Keratinocyte (primary cell): ENCODE measurements around the gene DAP3. TPM values are rescaled to one million over a fixed set of nuclear protein-coding genes. Genes with fewer than 3 reads are reported as not detected.
"Not testable (repeated sequence)": the region's sequence is repeated elsewhere in the genome, so short reads cannot be mapped to it uniquely, and the experiment has no call there.

ENCODE experiments used
- DNase-seq: peaks from one replicate; pipeline ENCODE4 v3.0.0-alpha.2; 2011; ENCODE audit warnings: low read depth, missing footprints, low spot score
- FAIRE-seq: peaks from 2 replicates; lab custom pipeline; 2011; peaks lifted over from hg19 to GRCh38; lab: Jason Lieb, UNC
- H2AFZ ChIP-seq: 2 replicates; pipeline ENCODE4 v1.6.0; 2012; ENCODE audit warnings: low read length, control low read depth, inconsistent platforms; ENCODE audit not compliant: control insufficient read depth
- H3K27ac ChIP-seq: 2 replicates; pipeline ENCODE4 v1.5.1; 2011; ENCODE audit warnings: low read length; ENCODE audit not compliant: control insufficient read depth, insufficient read depth
- H3K27me3 ChIP-seq: 3 replicates; pipeline ENCODE4 v1.6.0; 2011; ENCODE audit warnings: low read length; ENCODE audit not compliant: control insufficient read depth, insufficient read depth; ENCODE audit errors: extremely low read depth
- H3K36me3 ChIP-seq, 2 experiments: 2 replicates in 1 of 2; 3 replicates in 1 of 2; pipeline ENCODE4 v1.5.1; 2011; ENCODE audit warnings: low read length in 2 of 2, mild to moderate bottlenecking in 1 of 2; ENCODE audit not compliant: control insufficient read depth in 2 of 2, insufficient read depth in 2 of 2; ENCODE audit errors: extremely low read depth in 1 of 2
- H3K4me1 ChIP-seq: 3 replicates; pipeline ENCODE4 v1.5.1; 2011; ENCODE audit warnings: low read length; ENCODE audit not compliant: control insufficient read depth, insufficient read depth; ENCODE audit errors: extremely low read depth
- H3K4me2 ChIP-seq: 3 replicates; pipeline ENCODE4 v1.6.0; 2011; ENCODE audit warnings: low read depth, low read length; ENCODE audit not compliant: control insufficient read depth, insufficient read depth; ENCODE audit errors: extremely low read depth
- H3K4me3 ChIP-seq, 3 experiments: fragments of 200-600 bp in 1 of 3; sonication (generic) in 1 of 3; 2 replicates in 2 of 3; 3 replicates in 1 of 3; pipeline ENCODE4 v1.5.1; 2011 to 2016; ENCODE audit warnings: low read length in 3 of 3, mild to moderate bottlenecking in 3 of 3, control low read depth in 2 of 3, inconsistent platforms in 1 of 3, low read depth in 1 of 3, mixed read lengths in 1 of 3, mixed run types in 1 of 3, moderate library complexity in 1 of 3; ENCODE audit not compliant: control insufficient read depth in 2 of 3, insufficient read depth in 2 of 3; ENCODE audit errors: extremely low read depth in 1 of 3
- H3K79me2 ChIP-seq: 2 replicates; pipeline ENCODE4 v1.6.0; 2012; ENCODE audit warnings: low read length; ENCODE audit not compliant: control insufficient read depth, insufficient read depth
- H3K9ac ChIP-seq: 3 replicates; pipeline ENCODE4 v1.6.0; 2011; ENCODE audit warnings: low read length; ENCODE audit not compliant: control insufficient read depth, insufficient read depth; ENCODE audit errors: extremely low read depth
- H3K9me1 ChIP-seq: 3 replicates; pipeline ENCODE4 v1.6.0; 2011; ENCODE audit warnings: low read length; ENCODE audit not compliant: control insufficient read depth, insufficient read depth; ENCODE audit errors: extremely low read depth
- H3K9me3 ChIP-seq: 2 replicates; pipeline ENCODE4 v1.5.1; 2012; ENCODE audit warnings: low read depth, low read length; ENCODE audit not compliant: control insufficient read depth
- H4K20me1 ChIP-seq: 3 replicates; pipeline ENCODE4 v1.6.0; 2011; ENCODE audit warnings: low read length; ENCODE audit not compliant: control insufficient read depth, insufficient read depth; ENCODE audit errors: extremely low read depth
- CTCF ChIP-seq, 3 experiments: IDR thresholded peaks in 1 of 3; conservative IDR thresholded peaks in 1 of 3; optimal IDR thresholded peaks in 1 of 3; 2 replicates in 2 of 3; 3 replicates in 1 of 3; pipeline versions ENCODE3 to v1.5.1; 2011; ENCODE audit warnings: low read length in 3 of 3, mild to moderate bottlenecking in 3 of 3, moderate library complexity in 2 of 3, control low read depth in 1 of 3, inconsistent platforms in 1 of 3; ENCODE audit not compliant: insufficient read depth in 2 of 3; ENCODE audit errors: extremely low read depth in 1 of 3
- EZH2 ChIP-seq: IDR thresholded peaks from one replicate; pipeline ENCODE4 v1.6.1; 2012; ENCODE audit warnings: inconsistent platforms, mild to moderate bottlenecking, low read length, moderate library complexity
- dilution Hi-C: fragments of 300-500 bp; cut with MboI; formaldehyde crosslinking; loops from one replicate; pipeline ENCODE4 v1.7.0; 2020; ENCODE audit warnings: low sequenced_read_pairs; ENCODE audit not compliant: extremely low pct_ligation_motif_present
- polyA minus RNA-seq, 3 experiments: library from RNA; depleted of rRNA, polyadenylated mRNA; stranded (reverse); fragments of >200 nt; gene quantifications; 1 replicate in 1 of 3; 2 replicates in 1 of 3; 3 replicates in 1 of 3; pipeline ENCODE4 v1.2.3, GENCODE V29; 2011
- polyA plus RNA-seq, 5 experiments: library from polyadenylated mRNA; depleted of rRNA in 3 of 5; stranded (reverse) in 3 of 5; stranded (forward) in 1 of 5; unstranded in 1 of 5; fragments of >200 nt; gene quantifications; 1 replicate in 1 of 5; 2 replicates in 3 of 5; 3 replicates in 1 of 5; pipeline versions ENCODE4 v1.2.1 to v1.2.3, GENCODE V29; 2011 to 2012; ENCODE audit warnings: missing spikeins in 2 of 5, low read depth in 1 of 5, low replicate concordance in 1 of 5

The DAP3 gene
- polyA plus RNA-seq (160 to 210 TPM (median 203 TPM) in 3 replicates), polyA minus RNA-seq (81.6 to 167 TPM (median 162 TPM) in 3 replicates)
- polyA plus RNA-seq (2011; ENCODE audit: low read depth) = 113 TPM
- 114 and 158 TPM in 2 replicates for polyA plus RNA-seq (2011; cell fraction: cytosol; rRNA removed)
- 195 and 227 TPM in 2 replicates for polyA plus RNA-seq (2011; cell fraction: nucleus; rRNA removed)
- polyA plus RNA-seq (2012; ENCODE audit: low replicate concordance) = 107 and 153 TPM in 2 replicates
- 102 TPM for polyA minus RNA-seq (2011; cell fraction: cytosol; rRNA and poly(A)+ RNA removed)
- polyA minus RNA-seq (2011; cell fraction: nucleus; rRNA and poly(A)+ RNA removed) = 80.3 and 122 TPM in 2 replicates

GRCh38 chr1:155689081-155689607, at the start of gene DAP3:
TSS of gene DAP3 (plus strand) at chr1:155689091. CDS start at chr1:155709780, 20,689 bp downstream.
- H3K27me3 ChIP-seq, dilution Hi-C loops, FAIRE-seq: not testable (repeated sequence)

GRCh38 chr1:155640367-155640766, 48.5 kb upstream of the DAP3 start:
- H3K27ac ChIP-seq = no peak overlapping the region
- FAIRE-seq (no peak), DNase-seq (no peak)
- TF ChIP-seq CTCF (optimal IDR thresholded peaks at IDR 0.05 in 1 of 3, IDR thresholded peaks at IDR 0.05 in 1 of 3, conservative IDR thresholded peaks at IDR 0.05 in 1 of 3; ENCODE audit: extremely low read depth in 1 of 3, insufficient read depth in 2 of 3, low read length in 3 of 3) = no peak
- no peak for TF ChIP-seq EZH2
- H3K4me3 ChIP-seq = no peak overlapping the region
- H2AFZ ChIP-seq = no peak overlapping the region
- H4K20me1 ChIP-seq = no peaks in the 10 kb centered on the region
- dilution Hi-C loops = no loop called here
- H3K79me2 ChIP-seq = peaks cover 2% of the 10 kb centered on the region
- peaks cover 11% of the 10 kb centered on the region for H3K4me1 ChIP-seq
- H3K36me3 ChIP-seq = peaks cover 6 to 14% of the 10 kb centered on the region in 2 experiments
- H3K27me3 ChIP-seq = no peaks in the 10 kb centered on the region
- no peaks in the 10 kb centered on the region for H3K9me1 ChIP-seq
- no peak overlapping the region for H3K4me2 ChIP-seq
- no peak overlapping the region for H3K9ac ChIP-seq
- H3K9me3 ChIP-seq = peaks cover 5% of the 10 kb centered on the region

More at GRCh38 chr1:155689081-155689607, at the start of gene DAP3:
- H3K9me3 ChIP-seq, DNase-seq, H4K20me1 ChIP-seq, H3K36me3 ChIP-seq, H3K9me1 ChIP-seq: not testable (repeated sequence)
- Histone ChIP-seq H3K27ac (peak within 1 kb of the TSS; percentile 98), H3K4me3 (peak within 1 kb of the TSS; percentile 87 to 98 (median 93)), H3K4me2 (peak within 1 kb of the TSS; percentile 69), H2AFZ (peak within 1 kb of the TSS; percentile 100), H3K79me2 (peaks cover 45% of the 10 kb centered on the region), H3K4me1 (peaks cover 15% of the 10 kb centered on the region), H3K9ac (peak within 1 kb of the TSS; percentile 97)

GRCh38 chr1:155642559-155643180, 46.2 kb upstream of the DAP3 start:
- H4K20me1 ChIP-seq, H3K4me3 ChIP-seq, H3K9me3 ChIP-seq, H3K4me2 ChIP-seq, H3K27ac ChIP-seq, H3K27me3 ChIP-seq, H3K79me2 ChIP-seq, H3K9ac ChIP-seq, FAIRE-seq, H3K9me1 ChIP-seq, dilution Hi-C loops, H2AFZ ChIP-seq, DNase-seq: not testable (repeated sequence)
- H3K4me1 ChIP-seq = peaks cover 17% of the 10 kb centered on the region
- peaks cover 0 to 11% of the 10 kb centered on the region in 2 experiments for H3K36me3 ChIP-seq
